LNCAP (cell line): ENCODE results near the gene GTF2A1.

Experiments
- CTCF ChIP-seq: fragments of 450-650 bp; IDR thresholded peaks from 2 replicates; pipeline ENCODE4 v1.5.1; 2017; ENCODE audit warnings: mild to moderate bottlenecking

Gene GTF2A1

DNA sequence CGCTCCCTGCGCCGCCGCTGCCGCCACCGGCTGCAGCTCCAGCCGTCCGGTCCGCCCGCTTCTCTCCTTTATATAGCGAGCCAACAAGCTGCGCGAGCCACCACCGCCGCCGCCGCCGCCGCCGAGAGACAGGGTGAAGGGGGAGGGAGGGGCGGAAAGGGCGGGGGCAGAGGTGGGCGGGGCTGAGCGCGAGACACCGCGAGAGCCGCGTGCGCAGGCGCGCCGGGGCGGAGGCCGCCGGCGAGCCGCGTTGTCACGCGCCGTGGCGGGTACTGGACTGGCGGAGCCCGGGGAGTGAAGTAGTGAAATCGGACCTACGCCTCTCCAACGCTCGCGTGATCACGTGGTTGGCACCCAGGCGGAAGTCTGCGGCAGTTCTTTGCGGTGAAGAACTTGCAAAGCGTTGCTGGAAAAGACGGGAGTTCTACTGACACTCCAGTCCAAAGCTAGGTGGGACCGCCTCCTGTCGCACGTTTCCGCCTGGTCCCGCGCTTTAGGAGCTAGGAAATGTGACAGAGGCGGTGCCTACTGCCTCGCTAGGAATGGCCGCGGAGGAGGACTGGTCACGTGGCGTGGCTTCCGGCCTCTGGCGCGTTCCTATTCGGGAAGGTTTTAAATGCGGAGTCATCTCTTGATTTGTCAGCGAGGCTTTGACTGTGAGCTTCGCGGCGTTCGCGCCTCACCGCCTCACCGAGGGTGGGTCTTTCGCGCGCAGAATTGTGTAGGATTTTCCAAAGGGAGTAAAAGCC lies at the start of gene GTF2A1:
GTF2A1 (minus strand) TSS at position 130 of the 749 bp plus-strand sequence. CDS start 441 bp downstream, outside the sequence.
- no peak for TF ChIP-seq CTCF

DNA sequence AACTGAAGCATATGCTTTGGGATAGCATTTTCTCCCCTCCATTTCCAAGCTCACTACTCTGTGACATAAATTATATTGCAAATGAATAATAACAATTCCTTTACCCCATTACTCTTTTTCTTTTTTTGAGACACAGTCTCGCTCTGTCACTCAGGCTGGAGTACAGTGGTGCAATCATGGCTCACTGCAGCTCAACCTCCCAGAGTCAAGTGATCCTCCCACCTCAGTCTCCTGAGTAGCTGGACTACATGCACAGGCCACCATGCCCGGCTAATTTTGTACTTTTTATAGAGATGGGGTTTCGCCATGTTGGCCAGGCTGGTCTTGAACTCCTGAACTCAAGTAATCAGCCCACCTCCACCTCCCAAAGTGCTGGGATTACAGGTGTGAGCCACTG lies 49.2 kb upstream of the GTF2A1 start:
- no peak for TF ChIP-seq CTCF

GRCh38 chr14:81269100-81269978 lies 48.6 kb upstream of the GTF2A1 start:
- peak; percentile 82 for TF ChIP-seq CTCF

GRCh38 chr14:81268016-81268416 lies 47.3 kb upstream of the GTF2A1 start:
- TF ChIP-seq CTCF, result no peak

GRCh38 chr14:81265636-81266169 lies 44.9 kb upstream of the GTF2A1 start:
- no peak for TF ChIP-seq CTCF

DNA sequence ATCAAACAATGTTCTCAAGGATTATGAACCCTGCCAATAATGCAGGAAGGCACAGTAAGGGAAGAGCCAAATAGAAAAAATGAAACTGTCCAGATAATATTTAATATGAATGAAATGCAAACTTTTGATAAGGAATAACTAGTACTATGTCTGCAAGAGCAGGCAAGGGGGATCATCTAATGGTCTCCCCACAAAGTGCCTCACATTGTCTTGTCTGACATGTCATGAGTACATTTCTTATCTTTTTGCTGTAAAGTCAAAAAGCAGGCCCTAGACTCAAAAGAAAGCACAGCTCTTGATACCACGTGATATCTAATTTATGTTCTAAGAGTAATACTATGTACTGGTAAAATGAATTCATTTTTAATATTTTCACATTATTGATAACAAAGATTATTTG lies 43.9 kb upstream of the GTF2A1 start:
- no peak for TF ChIP-seq CTCF

GRCh38 chr14:81263777-81264410 lies 43.1 kb upstream of the GTF2A1 start:
- TF ChIP-seq CTCF, result no peak
